ENCODE results near the gene KCNQ1.

DNA sequence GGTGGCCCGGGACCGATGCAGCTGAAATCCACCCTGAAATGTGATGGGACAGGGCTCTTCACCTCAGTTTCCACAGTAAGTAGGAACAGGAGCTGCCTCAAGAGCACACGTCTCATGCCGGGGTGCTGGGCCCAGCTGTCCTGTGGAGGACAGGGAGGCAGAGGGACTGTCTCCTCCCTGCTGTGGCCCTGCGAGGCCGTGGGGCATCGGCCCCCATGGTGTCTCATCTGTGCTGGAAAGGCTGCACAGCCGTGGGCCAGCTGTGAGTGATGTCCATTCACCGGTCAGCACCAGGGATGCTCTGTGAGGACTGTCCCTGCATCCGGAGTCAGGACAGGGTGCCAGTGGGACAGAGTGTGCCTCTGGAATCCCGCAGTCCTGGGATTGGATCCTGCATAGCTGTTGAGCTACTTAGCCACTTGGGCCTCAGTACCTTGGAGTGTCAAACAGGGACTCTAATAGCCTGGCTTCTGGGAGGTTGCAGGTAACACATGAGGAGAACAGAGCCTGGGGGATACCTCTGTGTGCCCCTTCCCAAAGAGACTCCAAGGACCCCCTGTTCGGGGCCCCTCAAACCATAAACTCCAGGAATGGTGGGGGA is 17.0 kb upstream of the KCNQ1 start:
- no peak for TF ChIP-seq CTCF (optimal IDR thresholded peaks at IDR 0.05 in 1 of 3, IDR thresholded peaks at IDR 0.05 in 1 of 3, conservative IDR thresholded peaks at IDR 0.05 in 1 of 3; ENCODE audit: extremely low read depth in 1 of 3, insufficient read depth in 2 of 3, low read length in 3 of 3)
- TF ChIP-seq EZH2 (IDR thresholded peaks at IDR 0.05; ENCODE audit: low read length): no peak

All from keratinocyte (primary cell).